ACC112 (cell line): Measurements from ENCODE around the gene EGFR.

Experiments used
- H2AFZ ChIP-seq: fragments of 200-600 bp; sonication (generic); one replicate; pipeline ENCODE4 v1.6.0; 2017; ENCODE audit warnings: antibody characterized with exemption, low read length; ENCODE audit not compliant: unreplicated experiment
- H3K27ac ChIP-seq: fragments of 200-600 bp; sonication (generic); 2 replicates; pipeline ENCODE4 v1.5.1; 2014; ENCODE audit warnings: low read depth, mild to moderate bottlenecking, antibody characterized with exemption, low read length, moderate library complexity
- H3K27me3 ChIP-seq: fragments of 200-600 bp; sonication (generic); 2 replicates; pipeline ENCODE4 v1.6.1; 2014; ENCODE audit warnings: mild to moderate bottlenecking, antibody characterized with exemption, low read length, moderate library complexity, mixed read lengths; ENCODE audit not compliant: insufficient read depth
- H3K36me3 ChIP-seq: fragments of 200-600 bp; sonication (generic); 2 replicates; pipeline ENCODE4 v1.6.1; 2016; ENCODE audit warnings: mild to moderate bottlenecking, antibody characterized with exemption, low read length, moderate library complexity, mixed read lengths; ENCODE audit not compliant: insufficient read depth
- H3K4me1 ChIP-seq: fragments of 200-600 bp; sonication (generic); one replicate; pipeline ENCODE4 v1.6.1; 2016; ENCODE audit warnings: low read length, mixed read lengths; ENCODE audit not compliant: insufficient read depth, unreplicated experiment, control insufficient read depth
- H3K4me3 ChIP-seq: fragments of 200-600 bp; sonication (generic); 2 replicates; pipeline ENCODE4 v1.5.1; 2014; ENCODE audit warnings: mild to moderate bottlenecking, low read depth, low read length
- H3K79me2 ChIP-seq: fragments of 200-600 bp; sonication (generic); one replicate; pipeline ENCODE4 v1.6.0; 2016; ENCODE audit warnings: low read length; ENCODE audit not compliant: control insufficient read depth, unreplicated experiment, insufficient read depth

Gene EGFR

GRCh38 chr7:55053651-55054571 lies 35.1 kb downstream of the EGFR start:
- no peaks in the 10 kb centered on the region for H3K27me3 ChIP-seq
- H3K79me2 ChIP-seq = peaks cover 93% of the 10 kb centered on the region
- peak overlapping the region; percentile 95 for H3K27ac ChIP-seq
- no peaks in the 10 kb centered on the region; the same call in 1 of the 2 replicates for H3K36me3 ChIP-seq
- no peak overlapping the region for H2AFZ ChIP-seq
- H3K4me3 ChIP-seq = no peak overlapping the region
- H3K4me1 ChIP-seq = peaks cover 83% of the 10 kb centered on the region

GRCh38 chr7:55054758-55055157 lies 35.9 kb downstream of the EGFR start:
- H2AFZ ChIP-seq = no peak overlapping the region
- H3K4me1 ChIP-seq = peaks cover 82% of the 10 kb centered on the region
- H3K27ac ChIP-seq = peak overlapping the region; percentile 95
- H3K36me3 ChIP-seq = no peaks in the 10 kb centered on the region; the same call in 1 of the 2 replicates
- no peaks in the 10 kb centered on the region for H3K27me3 ChIP-seq
- no peak overlapping the region; the same call in 1 of the 2 replicates for H3K4me3 ChIP-seq
- peaks cover 93% of the 10 kb centered on the region for H3K79me2 ChIP-seq

- Histone ChIP-seq H3K4me3 (peak overlapping the region; percentile 30; the same call in 1 of the 2 replicates), H2AFZ (no peak overlapping the region), H3K36me3 (no peaks in the 10 kb centered on the region; the same call in 1 of the 2 replicates), H3K27me3 (no peaks in the 10 kb centered on the region), H3K4me1 (peaks cover 85% of the 10 kb centered on the region), H3K79me2 (peaks cover 93% of the 10 kb centered on the region), H3K27ac (peak overlapping the region; percentile 95)
These were observed 36.7 kb downstream of the EGFR start for GRCh38 chr7:55055479-55055878.

GRCh38 chr7:55056068-55056467 lies 37.3 kb downstream of the EGFR start:
- Histone ChIP-seq H3K79me2 (peaks cover 93% of the 10 kb centered on the region), H3K27ac (peak overlapping the region; percentile 95), H3K4me1 (peaks cover 85% of the 10 kb centered on the region)

GRCh38 chr7:55056577-55057480 lies 38.0 kb downstream of the EGFR start:
- no peaks in the 10 kb centered on the region; the same call in 1 of the 2 replicates for H3K36me3 ChIP-seq
- peaks cover 85% of the 10 kb centered on the region for H3K4me1 ChIP-seq
- peak overlapping the region; percentile 30; the same call in 1 of the 2 replicates for H3K4me3 ChIP-seq
- H3K27me3 ChIP-seq = no peaks in the 10 kb centered on the region
- H2AFZ ChIP-seq = no peak overlapping the region
- peaks cover 94% of the 10 kb centered on the region for H3K79me2 ChIP-seq
- peak overlapping the region; percentile 95 for H3K27ac ChIP-seq

More at GRCh38 chr7:55056068-55056467, 37.3 kb downstream of the EGFR start:
- H3K36me3 ChIP-seq = no peaks in the 10 kb centered on the region; the same call in 1 of the 2 replicates
- H3K4me3 ChIP-seq = peak overlapping the region; percentile 30; the same call in 1 of the 2 replicates
- no peaks in the 10 kb centered on the region for H3K27me3 ChIP-seq
- H2AFZ ChIP-seq = no peak overlapping the region

GRCh38 chr7:55058314-55058713 lies 39.5 kb downstream of the EGFR start:
- H3K79me2 ChIP-seq = peaks cover 95% of the 10 kb centered on the region
- no peaks in the 10 kb centered on the region for H3K27me3 ChIP-seq
- no peak overlapping the region for H2AFZ ChIP-seq
- no peaks in the 10 kb centered on the region; the same call in 1 of the 2 replicates for H3K36me3 ChIP-seq
- H3K27ac ChIP-seq = peak overlapping the region; percentile 97; the same call in 1 of the 2 replicates
- H3K4me3 ChIP-seq = no peak overlapping the region
- peaks cover 85% of the 10 kb centered on the region for H3K4me1 ChIP-seq

- no peaks in the 10 kb centered on the region; the same call in 1 of the 2 replicates for H3K36me3 ChIP-seq
- peaks cover 87% of the 10 kb centered on the region for H3K4me1 ChIP-seq
- no peak overlapping the region for H3K4me3 ChIP-seq
- no peaks in the 10 kb centered on the region for H3K27me3 ChIP-seq
- H2AFZ ChIP-seq = no peak overlapping the region
- peaks cover 88% of the 10 kb centered on the region for H3K79me2 ChIP-seq
- H3K27ac ChIP-seq = peak overlapping the region; percentile 97
These were observed 40.2 kb downstream of the EGFR start for GRCh38 chr7:55059021-55059420.

- Histone ChIP-seq H3K27me3 (no peaks in the 10 kb centered on the region), H3K4me3 (no peak overlapping the region), H3K4me1 (peaks cover 85% of the 10 kb centered on the region), H2AFZ (no peak overlapping the region), H3K79me2 (peaks cover 77% of the 10 kb centered on the region), H3K27ac (peak overlapping the region; percentile 97), H3K36me3 (no peaks in the 10 kb centered on the region)
These were observed 41.3 kb downstream of the EGFR start for GRCh38 chr7:55060085-55060484.

- H3K79me2 ChIP-seq = peaks cover 74% of the 10 kb centered on the region
- H3K4me1 ChIP-seq = peaks cover 83% of the 10 kb centered on the region
- peak overlapping the region; percentile 97 for H3K27ac ChIP-seq
- no peaks in the 10 kb centered on the region for H3K36me3 ChIP-seq
- H2AFZ ChIP-seq = no peak overlapping the region
- no peak overlapping the region; the same call in 1 of the 2 replicates for H3K4me3 ChIP-seq
- H3K27me3 ChIP-seq = no peaks in the 10 kb centered on the region
These were observed 41.8 kb downstream of the EGFR start for GRCh38 chr7:55060636-55061022.
